ENCODE data around the gene PTPRN2.

GRCh38 chr7:157893535-157894044 lies 694.0 kb downstream of the PTPRN2 start:
- TF ChIP-seq CTCF (IDR thresholded peaks at IDR 0.05): no peak
- TF ChIP-seq POLR2A (IDR thresholded peaks at IDR 0.05): no peak
